Glomerular endothelial cell (primary cell): ENCODE data around the gene MAP3K10. TPM values are rescaled to one million over a fixed set of nuclear protein-coding genes. Genes with fewer than 3 reads are reported as not detected.

Experiments
- DNase-seq: peaks from one replicate; pipeline ENCODE4 v3.0.0-alpha.2; 2011; ENCODE audit warnings: low read depth, low spot score; ENCODE audit errors: extremely low read depth
- total RNA-seq: library from RNA; depleted of rRNA; stranded (reverse); fragments of >200 nt; gene quantifications from 2 replicates; pipeline ENCODE4 v1.2.3, GENCODE V29; 2015

The MAP3K10 gene
- total RNA-seq, 1 donor from 2014 or later = 21.7 TPM

DNA sequence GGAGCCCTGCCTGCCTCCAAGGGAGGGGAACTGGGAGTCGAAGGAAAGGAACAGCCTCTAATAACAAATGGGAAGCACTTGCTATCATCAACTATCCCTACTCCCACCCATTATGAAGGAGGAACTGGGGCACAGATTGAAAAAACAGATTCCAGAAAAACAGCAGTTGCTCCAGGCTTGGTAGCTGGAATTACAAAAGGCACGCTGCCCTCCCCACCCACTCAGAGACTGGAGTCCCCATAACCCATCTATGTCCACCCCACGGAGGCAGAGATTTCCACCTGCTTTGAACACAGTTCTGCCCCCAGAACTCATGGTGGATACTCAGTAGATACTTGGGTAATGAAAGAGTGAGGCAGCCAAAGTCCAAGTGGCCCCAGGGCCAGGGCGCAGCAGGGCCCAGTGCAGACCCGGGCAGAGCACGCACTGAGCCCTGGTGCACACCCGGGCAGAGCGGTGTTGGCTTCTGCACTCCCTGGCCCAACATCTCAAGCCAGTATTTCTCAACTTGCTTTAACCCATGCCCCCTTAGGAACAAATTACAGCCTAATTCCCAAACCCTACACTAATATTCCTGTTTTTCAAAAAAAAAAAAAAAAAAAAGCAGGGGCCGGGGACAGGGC lies 54.4 kb downstream of the MAP3K10 start:
- DNase-seq = no peak

DNA sequence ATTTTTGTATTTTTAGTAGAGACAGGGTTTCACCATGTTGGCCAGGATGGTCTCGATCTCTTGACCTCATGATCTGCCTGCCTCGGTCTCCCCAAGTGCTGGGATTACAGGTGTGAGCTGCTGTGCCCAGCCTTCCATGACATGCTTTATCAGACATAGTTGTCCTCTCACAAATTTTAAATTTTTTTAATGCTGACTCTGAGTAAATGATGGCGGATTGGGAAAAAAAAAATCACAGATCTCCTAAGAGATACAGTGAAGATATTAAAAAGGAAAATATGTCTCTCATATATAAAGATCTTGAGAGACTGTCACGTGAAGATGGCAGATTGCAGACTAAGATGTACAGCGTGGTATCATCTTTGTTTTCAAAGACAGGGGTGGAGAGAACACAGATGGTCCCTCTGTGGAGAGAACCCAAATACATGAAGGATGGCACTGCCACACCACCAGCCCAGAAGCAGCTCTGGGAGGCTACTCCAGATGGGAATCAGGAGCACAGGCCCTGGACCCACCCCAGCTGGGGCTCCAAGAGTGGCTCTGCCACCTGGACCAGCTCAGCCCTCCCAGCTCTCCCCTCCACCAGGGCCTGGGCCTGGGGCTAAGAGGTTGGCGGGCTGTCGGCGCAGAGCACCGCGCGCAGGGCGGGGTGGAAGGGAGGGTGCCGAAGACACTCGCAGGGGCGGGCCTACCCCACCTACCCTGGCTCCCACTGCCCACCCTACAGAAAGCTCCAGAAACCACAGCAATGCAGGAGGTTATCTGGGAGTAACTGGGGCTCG lies 55.3 kb downstream of the MAP3K10 start:
- DNase-seq = no peak

DNA sequence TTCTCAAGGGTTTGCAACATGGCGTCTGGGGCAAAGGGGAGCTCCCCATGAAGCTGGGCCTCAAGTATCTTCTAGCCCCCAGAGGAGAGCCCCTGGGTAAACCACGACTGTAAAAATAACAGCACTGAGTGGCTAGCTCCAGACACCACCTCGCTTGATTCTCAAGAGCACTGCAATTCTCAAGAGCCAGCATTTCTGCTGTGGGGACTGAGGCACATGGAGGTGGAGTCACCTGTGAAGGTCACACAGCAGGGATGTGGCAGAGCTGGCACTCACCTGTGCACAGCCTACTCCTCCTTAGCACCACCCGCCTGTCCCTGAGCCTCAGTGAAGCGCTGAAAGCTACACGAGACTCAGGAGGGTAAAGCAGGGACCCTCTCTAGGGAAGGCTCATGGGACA lies 56.0 kb downstream of the MAP3K10 start:
- DNase-seq = no peak

DNA sequence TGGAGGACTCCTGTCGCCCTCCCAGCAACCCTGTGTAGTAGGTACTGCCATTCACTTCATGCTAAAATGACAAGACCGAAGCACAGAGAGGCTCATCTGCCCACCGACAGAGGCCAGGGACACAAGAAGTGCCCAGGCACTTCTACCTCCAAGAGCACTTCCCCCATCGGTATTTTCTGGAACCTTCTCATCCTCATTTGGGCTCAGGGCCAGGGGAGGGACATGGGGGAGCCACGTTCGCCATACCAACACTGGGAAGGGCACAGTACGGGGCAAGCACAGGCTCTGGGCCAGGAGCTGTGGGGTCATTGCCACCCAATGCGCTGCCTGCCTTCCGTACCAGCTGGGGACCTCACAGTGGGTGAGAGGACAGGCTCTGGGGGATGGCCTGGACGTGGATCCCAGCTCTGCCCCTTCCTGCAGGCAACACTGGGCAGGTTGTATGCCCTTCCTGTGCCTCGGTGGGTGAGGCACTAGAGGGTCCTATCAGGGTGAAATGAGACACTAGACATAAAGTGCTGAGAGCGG lies 56.6 kb downstream of the MAP3K10 start:
- no peak for DNase-seq

DNA sequence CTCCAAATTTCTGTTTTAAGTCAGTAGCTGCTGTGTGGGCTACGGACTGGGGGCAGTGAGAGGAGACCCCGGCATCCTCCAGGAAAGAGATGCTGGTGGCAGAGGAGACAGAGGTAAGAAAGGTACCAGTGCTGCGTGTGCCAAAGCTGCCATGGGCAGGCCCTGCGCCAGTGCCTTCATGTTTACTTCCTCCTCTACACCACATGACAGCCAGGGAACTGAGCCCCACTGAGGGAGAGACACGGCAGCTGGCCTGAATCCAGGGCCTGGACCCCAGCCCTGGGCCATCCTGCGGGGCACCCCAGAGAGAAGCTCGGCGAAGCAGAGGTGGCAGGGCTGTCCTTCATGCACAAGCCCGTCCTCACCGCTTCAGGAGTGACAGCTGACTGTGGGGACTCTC lies 58.0 kb downstream of the MAP3K10 start:
- no peak for DNase-seq

DNA sequence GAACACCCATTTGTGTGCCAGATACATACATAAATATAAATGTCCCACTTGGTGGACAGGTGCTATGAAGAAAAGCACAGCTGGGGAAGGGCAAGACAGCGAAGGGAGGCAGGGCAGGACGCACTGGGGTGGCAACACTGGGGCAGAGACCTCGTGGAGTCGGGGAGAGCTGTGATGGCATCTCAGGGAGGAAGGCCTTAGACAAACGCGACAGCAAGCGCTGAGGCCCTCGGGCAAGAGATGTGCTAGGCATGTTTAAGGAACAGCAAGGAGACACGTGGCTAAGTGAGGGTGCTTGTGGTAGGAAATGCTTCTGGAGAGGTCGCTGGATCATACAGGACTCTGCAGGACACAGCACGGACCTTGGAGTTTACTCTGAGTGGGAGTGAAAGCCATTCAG lies 58.6 kb downstream of the MAP3K10 start:
- DNase-seq = no peak

DNA sequence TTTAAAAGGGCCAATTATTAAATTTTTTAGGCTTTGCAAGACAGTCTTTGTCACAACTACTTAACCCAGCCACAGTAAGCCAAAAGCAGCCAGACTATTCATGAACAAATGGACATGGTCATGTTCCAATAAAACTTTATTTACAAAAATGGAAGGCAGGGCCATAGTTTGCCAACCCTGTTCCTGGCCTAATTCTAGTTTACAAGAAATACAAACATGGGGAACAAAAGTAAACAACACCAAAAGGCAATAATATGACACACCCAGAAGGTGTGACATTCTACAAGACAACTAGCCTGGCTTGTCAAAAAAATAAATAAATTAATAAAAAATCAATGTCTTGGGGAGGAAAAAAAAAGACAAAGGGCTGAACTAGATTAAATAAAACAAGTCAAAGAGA lies 60.0 kb downstream of the MAP3K10 start:
- no peak for DNase-seq

DNA sequence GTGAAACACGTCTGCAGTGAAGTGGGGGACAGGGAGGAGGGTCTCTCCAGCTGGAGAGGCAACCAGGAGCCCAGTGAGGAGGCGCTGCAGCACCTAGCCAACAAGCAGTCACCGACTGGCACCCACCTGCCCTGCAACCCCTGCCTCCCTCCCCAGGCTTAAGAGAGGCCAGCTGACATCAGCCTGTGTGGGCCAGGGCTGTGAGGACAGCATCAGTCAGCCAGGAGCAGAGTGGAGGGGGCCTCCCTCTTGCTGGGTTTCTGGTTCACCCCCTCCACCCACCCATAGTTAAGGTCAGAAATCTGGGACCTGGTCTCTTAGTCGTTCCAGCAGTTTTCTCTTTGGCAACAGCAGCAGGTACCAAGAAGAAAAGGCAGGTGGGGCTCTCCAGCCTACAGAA lies 60.8 kb downstream of the MAP3K10 start:
- DNase-seq = no peak

DNA sequence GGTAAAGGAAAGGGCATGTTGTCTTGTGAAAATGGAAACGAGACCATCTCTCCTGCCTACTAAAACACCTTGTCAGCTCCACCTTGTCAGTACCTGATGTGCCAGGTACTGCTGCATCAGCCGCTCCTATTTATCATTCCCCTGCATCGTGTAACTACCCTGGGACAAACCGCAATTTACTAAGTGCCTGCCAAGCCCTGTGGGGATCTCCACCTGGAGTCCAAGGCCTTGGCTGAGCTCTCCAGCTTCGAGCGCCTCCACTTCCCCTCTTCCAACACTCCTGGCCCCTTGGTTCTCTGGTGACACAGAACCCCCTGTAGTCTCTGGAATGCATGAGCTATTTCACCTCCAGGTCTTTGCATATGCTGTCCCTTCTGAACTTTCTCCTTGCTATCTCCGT lies 61.2 kb downstream of the MAP3K10 start:
- DNase-seq = no peak

DNA sequence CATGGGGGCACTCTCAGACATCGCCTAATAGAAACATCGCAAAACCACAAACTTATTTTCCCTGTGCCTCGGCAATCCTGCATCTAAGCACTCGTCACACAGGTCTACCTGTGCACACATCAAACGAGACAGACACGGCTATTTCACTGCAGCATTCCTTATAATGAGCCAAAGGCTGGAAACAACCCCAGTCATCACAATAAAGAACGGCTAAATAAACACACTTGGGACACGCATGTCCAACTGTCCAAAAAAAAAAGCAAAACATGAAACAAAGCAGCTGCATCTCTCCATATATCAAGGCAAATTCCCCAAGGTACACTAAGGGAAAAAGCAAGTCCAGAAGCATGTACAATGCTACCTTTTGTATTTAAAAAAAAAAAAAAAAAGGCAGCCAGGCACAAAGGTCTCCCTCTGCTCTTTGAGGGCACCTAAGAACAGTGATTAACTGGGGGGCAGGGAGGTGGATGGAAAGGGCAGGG lies 62.4 kb downstream of the MAP3K10 start:
- no peak for DNase-seq

DNA sequence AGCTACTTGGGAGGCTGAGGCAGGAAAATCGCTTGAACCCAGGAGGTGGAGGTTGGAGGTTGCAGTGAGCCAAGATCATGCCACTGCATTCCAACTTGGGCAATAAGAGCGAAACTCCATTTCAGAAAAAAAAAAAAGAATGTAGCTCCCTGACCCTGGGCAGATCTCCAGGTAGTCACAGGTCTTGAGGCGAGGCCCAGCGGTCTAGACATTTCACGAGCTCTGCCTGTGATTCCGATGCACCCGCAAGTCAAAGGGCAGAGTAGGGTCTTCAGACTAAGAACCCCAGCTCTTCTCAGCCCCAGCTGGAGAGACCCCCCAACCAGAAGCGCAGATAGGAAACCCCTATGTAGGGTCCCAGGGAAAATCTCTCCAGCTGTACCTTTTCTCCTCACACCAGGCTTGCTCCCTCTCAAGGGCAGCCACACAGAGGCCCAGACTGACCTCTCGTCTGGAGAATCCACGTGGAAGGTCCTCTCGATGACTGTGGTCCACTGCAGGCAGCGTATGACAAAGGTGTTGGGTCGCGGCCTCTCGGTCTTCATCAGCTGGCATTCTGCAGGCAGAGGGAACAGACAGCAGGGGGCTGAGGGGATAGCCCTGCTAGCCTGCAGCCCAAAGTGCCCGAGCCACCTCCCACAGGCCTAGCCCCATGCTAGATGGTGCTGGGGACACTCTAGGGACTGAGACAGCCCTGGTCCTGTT lies 63.6 kb downstream of the MAP3K10 start:
- DNase-seq = no peak

DNA sequence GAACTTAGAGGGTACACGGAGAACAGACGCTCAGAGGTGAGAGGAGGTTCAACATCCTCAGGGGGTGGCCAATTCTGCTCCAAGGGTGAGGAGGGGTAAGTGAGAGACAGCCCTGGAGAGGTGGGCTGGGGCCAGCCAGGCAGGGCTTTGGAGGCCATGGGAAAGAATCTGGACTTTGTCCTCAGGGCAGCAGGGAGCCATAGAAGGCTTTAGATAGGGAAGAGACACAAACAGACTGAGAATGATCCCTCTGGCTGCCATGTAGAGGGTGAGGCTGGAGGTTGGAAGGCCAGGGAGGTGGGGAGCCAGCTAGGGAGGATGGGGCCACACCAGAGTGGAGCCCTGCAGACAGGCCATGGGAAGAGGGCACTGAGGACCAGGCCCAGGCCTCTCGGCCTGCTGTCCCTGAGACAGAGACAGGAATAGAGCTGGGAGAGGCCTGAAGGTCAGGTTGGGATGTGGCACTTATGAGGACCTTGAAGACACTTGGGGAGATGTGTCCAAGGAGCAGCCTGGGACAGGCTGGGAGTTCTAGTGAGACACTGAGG lies 64.5 kb downstream of the MAP3K10 start:
- no peak for DNase-seq

DNA sequence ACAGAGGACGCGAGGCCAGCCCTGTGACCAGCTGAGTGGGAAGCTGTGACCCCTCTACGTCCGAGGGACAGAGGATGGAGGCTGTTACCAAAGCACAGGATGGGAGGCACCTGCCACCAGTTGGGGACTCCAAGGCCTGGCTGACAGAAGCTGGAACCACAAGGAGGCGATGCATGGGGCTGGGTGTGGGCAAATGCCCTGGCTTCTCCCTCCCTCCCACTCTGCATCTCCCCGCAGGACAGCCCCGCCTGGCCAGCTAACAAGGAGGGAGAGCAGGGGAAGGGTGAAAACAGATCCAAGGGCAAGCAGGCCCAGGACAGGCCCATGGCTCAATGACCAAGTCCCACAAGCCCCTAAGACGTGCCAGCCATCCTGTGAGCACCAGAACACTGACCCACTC lies 65.3 kb downstream of the MAP3K10 start:
- no peak for DNase-seq

DNA sequence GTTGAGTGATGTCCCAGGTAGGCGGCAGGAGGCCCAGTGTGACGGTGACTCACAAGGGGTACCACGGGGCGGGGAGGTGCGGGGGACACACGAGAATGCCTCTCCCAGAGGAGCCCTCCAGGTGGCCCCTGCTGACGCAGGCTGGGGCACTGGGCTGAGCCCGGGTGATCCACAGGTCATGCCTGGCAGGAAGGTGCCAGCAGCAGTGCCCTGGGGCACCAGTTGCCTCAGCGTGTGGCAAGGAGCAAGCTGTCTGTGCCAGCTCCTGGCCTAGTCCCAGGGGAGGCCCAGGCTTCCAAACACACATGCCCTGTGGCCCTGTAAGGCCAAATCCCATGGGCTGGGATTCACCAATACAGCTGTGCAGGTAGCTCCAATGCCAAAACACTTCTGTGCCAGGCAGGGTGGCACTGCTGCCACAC lies 65.9 kb downstream of the MAP3K10 start:
- DNase-seq = no peak

DNA sequence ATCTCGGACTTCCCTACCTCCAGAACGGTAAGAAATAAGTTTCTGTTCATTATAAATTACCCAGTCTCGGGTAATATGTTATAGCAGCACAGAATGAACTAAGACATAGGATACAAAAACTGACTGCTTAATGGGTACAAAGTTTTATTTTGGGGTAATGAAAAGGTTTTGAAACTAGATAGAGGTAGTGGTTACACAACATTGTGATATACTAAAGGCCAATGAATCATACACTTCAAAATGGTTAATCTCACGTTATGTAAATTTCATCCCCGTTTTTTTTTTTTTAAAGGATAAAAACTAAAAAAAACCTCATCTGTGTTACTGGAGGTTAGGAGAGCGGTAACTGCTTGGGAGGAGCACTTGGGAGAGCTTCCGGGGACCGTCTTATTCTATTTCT lies 70.4 kb downstream of the MAP3K10 start:
- DNase-seq = no peak

DNA sequence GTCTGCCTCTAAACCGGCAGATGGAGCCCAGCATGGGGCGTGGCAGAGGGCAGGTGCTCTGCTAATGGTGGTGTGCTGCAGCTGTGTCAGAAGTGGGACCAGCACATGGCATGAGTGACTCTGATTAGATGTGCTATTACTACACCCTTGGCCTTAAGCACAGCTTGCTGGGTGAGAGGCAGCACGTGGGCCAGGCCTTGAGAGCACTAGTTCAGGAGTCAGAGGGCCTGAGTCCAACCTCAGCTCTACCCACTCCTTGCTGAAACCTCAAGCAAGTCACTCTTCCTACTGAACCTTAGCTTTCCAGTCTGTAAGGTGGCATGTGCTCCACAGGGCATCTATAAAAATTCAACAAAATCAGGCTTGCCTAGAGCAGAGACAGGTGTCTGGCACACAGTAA lies 71.2 kb downstream of the MAP3K10 start:
- no peak for DNase-seq

DNA sequence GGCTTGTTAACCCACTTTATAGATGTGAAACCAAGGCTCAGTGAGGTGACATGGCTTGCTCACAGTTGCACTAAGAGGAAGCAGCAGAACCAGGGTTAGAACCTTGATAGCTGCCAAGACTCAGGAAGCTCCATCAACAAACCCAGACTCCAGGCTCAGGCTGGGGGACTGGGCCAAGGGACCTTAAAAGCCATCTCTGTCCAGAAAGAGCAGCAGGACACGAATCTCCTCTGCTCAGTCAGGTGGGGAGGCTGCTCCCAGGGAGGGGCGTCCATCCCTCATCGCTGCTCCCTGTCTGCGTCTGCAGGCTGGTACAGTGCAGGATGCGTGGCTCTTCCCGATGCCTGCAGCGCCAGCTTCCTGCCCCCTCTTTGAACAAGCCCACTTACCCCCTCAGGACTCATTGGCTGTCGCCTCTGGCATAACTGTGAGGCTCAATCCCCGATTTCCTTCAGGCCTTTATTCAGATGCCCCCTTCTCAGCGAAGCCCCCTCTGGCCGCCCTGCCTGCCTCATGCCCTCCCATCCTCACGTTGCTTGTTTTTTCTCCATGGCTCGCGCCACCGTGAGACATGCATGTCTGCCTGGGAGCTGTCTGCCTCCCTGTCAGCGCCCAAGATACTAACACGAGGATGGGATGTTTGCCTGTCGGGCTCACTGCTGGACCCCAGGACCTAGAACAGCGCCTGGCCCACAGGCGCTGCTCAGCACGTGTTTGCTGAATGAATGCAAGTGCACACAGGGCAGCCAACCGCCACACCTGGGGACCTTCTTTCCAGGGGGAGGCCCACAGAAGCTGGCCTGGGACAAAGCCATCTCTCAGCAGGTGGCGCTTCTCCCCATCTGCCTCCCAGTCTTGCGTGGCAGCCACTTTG lies 72.5 kb downstream of the MAP3K10 start:
- DNase-seq = no peak

DNA sequence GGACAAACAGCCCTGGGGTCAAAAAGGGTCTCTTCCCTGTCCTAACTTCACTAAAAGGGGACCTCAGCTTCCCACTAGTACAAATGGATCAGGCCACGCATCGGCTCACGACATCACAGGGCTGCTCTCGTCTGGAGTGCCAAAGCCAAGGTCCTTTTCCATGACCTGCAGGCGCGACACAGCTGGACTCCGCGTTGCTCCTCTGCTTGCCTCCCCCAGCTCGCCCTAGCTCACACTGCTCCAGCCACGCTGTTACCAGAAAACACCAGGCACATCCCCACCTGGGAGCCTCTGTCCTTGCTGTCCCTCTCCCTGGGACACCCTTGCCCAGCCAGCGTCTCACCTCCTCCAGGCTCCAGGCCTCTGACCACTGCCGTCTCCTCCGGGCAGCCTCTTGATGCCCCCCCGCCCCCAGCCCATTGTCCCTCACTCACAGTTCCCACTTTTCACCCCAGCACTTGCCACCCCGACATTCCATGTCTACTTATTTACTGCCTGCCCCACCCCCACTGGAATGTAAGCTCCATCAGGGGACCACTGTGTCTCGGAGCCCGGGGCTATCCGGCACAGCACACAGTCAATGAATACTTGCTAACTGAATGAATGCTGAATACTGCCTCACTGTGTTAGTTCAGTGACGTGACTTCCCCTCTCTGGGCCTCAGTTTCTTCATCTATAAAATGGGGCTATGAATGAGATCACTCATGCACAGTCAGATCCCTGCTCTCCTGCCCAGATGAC lies 73.3 kb downstream of the MAP3K10 start:
- DNase-seq = no peak
